VCaP (cell line): ENCODE data around the gene KIRREL1.

ENCODE experiments used
- H3K27ac ChIP-seq: fragments of 450-650 bp; 2 replicates; pipeline ENCODE4 v1.5.1; 2017
- CTCF ChIP-seq: fragments of 450-650 bp; conservative IDR thresholded peaks from 2 replicates; pipeline ENCODE4 v1.5.1; 2017; ENCODE audit warnings: mild to moderate bottlenecking, moderate library complexity

KIRREL1 gene

GRCh38 chr1:157975228-157975950 lies 18.1 kb upstream of the KIRREL1 start:
- TF ChIP-seq CTCF = no peak
- no peak overlapping the region for H3K27ac ChIP-seq

DNA sequence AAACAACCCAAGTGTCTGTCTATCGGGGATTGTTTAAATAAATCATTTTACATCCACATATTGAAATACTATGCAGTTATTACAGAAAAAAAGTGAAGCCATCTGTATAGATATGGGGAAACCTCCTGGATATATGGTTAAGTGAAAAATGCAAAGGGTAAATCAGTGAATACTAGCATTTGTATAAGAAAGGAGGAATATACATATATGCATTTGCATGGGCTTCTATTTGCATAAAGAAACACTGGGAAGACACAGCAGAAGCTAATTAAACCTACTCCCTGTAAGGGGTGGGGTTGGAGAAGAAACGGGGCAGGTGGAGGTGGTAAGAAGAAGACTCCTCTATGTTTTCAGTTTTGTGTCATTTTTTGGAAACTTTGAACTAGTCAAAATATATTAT lies 16.6 kb upstream of the KIRREL1 start:
- H3K27ac ChIP-seq = no peak overlapping the region
- no peak for TF ChIP-seq CTCF

- no peak overlapping the region for H3K27ac ChIP-seq
- no peak for TF ChIP-seq CTCF
These were observed 14.7 kb upstream of the KIRREL1 start for GRCh38 chr1:157978586-157979403.

DNA sequence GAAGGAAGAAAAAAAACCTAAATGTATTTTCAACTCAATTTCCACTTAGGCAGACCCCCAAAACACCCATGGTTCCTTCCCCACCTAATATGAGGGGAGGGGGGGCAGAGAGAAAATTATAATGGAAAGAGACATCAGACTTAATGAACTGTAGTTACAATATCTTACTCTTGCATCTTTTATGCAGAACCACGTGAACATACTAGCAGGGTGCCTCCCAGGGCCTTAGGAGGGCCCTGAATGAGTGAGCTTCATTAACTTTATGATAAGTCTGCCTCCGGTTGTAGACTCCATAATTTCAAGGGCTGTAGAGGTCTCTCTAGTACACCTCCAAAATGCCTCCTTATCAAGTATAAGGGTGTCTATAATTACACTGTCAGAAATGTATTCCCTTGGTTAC lies 11.3 kb upstream of the KIRREL1 start:
- H3K27ac ChIP-seq = no peak overlapping the region
- TF ChIP-seq CTCF = no peak

- H3K27ac ChIP-seq = no peak overlapping the region
- TF ChIP-seq CTCF = no peak
These were observed 9.7 kb upstream of the KIRREL1 start for GRCh38 chr1:157983787-157984186.

GRCh38 chr1:157984469-157984868 lies 9.0 kb upstream of the KIRREL1 start:
- TF ChIP-seq CTCF = no peak
- H3K27ac ChIP-seq = no peak overlapping the region

DNA sequence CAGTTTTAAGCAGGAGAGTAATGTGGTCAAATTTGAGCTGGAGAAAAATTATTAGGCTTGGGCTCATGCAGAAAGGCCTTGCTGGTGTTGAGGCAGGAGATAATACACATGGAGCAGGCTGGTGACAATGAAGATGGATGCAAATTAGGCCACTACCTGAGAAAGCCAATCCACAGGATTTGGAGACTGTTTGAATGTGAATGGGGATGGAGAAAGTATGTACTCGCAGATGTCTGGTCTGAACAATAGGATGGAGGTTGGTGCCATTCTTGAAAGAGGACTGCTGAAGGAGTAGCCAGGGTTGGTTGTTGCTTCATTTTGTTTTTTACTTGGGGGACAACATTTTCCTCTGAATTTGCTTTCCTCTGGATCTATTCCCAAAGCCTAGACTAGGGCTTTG lies 8.0 kb upstream of the KIRREL1 start:
- H3K27ac ChIP-seq = no peak overlapping the region
- no peak for TF ChIP-seq CTCF
